HG02588 (cell line): ENCODE measurements around the gene RMDN3.

ENCODE experiments used
- ATAC-seq: cut with Tn5 transposase; IDR thresholded peaks from one replicate; pipeline ENCODE4 v1.9.1; 2021; ENCODE audit warnings: mild to moderate bottlenecking, moderate library complexity; ENCODE audit not compliant: unreplicated experiment

The RMDN3 gene

DNA sequence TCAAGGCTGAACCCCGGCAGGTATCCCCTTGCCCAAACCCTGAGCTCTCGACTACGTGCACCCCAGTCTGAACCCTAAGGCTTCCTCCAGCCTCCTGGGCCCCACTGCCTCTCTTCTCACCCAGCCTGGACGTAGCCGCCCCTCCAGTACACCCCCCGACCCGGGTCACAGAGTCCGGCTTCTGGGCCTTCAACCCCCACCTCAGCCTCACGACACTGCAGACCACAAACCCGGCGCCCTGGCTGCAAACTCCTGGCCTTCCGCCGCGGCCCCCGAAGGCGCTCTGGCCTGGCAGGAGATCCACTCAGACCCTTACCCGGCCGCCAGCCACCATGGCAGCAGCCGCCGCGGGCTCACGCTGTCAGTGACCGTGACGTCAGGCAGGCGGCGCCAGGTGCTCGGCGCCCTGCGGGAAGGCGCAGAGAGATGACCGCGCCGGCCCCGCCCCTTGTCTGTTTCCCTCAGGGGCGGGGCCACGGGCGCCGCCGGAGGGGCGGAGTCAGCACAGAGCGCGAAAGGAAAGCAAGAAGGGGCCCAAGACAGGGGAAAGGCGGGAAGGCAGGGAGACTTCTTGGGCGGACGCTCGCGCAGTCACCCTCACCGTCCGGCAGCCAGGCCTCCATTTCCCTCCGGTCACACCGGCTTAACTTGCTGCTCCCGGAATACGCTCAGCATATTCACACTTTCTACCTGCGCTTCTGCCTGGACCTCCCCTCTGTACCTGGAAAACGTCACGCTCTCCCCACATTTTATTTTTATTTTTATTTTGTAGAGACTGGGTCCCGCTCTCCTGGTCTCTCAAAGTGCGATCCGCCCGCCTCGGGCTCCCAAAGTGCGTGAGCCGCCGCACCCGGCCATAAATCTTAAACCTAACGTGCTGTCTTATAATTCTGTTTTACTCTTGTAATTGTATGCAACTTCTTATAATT is at the start of gene RMDN3:
Gene RMDN3 (minus strand): TSS at position 372 of the 929 bp plus-strand sequence. CDS start 471 bp downstream, outside the sequence.
- ATAC-seq: peak; percentile 76

GRCh38 chr15:40803688-40804087 is 48.6 kb upstream of the RMDN3 start:
- ATAC-seq: no peak

DNA sequence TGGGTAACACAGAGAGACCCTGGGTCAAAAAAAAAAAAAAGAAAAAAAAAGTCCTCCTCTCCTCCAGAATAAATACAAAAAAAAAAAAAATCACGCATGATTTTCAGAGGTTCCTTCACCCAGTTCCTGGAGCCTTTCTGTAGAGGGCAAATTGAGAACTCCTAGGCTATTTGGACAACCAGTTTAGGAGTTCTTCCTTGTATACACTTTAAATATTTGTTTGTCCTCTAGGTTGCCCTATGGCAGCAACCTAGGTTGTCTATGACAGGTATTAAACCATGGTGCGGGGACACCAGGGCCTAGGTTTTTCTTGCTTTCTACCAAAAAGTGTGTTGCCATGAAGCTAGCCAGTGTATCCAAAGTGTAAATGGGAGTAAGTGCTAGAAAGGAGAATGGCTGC is 48.0 kb upstream of the RMDN3 start:
- ATAC-seq: no peak

- ATAC-seq: no peak
Observed at GRCh38 chr15:40799523-40799922, 44.5 kb upstream of the RMDN3 start.

DNA sequence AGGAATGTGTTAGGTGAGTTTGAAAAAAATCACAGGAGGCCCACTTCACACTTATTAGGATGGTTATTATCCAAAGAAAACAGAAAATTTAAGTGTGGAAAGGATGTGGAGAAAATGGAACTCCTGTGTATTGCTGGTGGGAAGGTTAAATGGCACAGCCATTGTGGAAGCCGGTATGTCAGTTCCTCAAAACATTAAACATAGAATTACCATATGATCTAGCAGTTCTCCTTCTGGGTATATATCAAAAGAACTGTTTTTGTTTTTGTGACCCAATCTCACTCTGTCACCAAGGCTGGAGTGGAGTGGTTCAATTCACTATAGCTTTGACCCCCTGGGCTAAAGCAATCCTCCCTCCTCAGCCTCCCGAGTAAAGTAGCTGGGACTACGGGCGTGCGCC is 41.5 kb upstream of the RMDN3 start:
- no peak for ATAC-seq

GRCh38 chr15:40796041-40796440 is 41.0 kb upstream of the RMDN3 start:
- no peak for ATAC-seq

GRCh38 chr15:40793216-40793989 is 38.3 kb upstream of the RMDN3 start:
- no peak for ATAC-seq

- ATAC-seq: no peak
Observed at GRCh38 chr15:40792394-40792793, 37.3 kb upstream of the RMDN3 start.

DNA sequence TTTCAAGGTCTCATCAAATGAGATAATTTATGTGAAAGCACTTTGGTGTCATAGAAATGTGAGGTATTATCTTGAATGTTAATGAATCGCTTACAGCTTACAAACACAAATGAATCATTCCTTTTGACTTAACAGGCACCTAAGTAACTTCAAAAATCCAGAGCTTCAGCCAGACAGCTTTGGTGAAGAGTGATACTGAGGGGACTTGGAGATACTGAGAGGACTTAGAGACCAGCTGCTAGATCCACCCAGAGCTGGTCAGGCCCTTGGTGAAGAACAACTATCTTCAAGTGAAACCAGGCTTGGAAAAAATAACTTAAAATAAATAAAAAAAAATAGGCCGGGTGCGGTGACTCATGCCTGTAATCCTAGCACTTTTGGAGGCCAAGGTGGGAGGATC is 35.7 kb upstream of the RMDN3 start:
- no peak for ATAC-seq

DNA sequence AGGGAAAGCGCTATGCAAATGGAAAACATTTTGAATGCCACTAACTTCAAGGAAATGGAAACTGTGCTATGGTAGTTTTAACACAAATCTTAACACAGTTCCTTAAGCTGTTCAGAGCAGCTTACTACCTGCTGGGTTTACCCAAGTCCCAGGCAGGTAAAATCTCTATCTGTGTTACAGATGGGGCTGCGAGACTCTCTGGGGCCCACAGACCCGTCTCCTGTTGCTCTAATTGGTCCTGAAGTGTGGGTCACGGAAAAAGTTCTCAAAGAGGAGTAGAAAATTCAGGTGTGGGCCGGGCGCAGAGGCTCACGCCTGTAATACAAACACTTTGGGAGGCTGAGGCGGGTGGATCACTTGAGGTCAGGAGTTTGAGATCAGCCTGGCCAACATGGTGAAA is 34.9 kb upstream of the RMDN3 start:
- ATAC-seq: no peak

GRCh38 chr15:40789119-40789518 is 34.1 kb upstream of the RMDN3 start:
- no peak for ATAC-seq

- no peak for ATAC-seq
Observed at GRCh38 chr15:40787991-40788390, 32.9 kb upstream of the RMDN3 start.

- no peak for ATAC-seq
Observed at GRCh38 chr15:40787344-40787841, 32.3 kb upstream of the RMDN3 start.

GRCh38 chr15:40785814-40786213 is 30.8 kb upstream of the RMDN3 start:
- no peak for ATAC-seq

DNA sequence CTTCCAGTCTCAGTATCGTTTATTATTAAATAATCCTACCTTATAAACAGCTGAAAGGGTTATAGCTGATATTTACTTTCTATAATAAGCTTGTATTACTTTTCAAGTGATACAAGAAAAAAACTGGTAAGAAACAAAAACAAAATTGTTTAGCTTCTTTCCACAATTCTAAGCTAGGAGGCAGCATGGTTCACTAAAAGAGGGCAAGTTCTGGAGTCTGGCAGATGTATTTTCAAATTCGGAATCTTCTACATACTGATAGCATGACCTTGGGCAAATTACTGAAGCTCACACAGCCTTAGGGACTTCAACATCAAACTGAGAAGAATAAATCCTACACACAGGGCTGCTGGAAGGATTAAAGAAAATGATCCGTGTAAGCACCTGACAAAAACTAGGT is 30.1 kb upstream of the RMDN3 start:
- ATAC-seq: no peak

DNA sequence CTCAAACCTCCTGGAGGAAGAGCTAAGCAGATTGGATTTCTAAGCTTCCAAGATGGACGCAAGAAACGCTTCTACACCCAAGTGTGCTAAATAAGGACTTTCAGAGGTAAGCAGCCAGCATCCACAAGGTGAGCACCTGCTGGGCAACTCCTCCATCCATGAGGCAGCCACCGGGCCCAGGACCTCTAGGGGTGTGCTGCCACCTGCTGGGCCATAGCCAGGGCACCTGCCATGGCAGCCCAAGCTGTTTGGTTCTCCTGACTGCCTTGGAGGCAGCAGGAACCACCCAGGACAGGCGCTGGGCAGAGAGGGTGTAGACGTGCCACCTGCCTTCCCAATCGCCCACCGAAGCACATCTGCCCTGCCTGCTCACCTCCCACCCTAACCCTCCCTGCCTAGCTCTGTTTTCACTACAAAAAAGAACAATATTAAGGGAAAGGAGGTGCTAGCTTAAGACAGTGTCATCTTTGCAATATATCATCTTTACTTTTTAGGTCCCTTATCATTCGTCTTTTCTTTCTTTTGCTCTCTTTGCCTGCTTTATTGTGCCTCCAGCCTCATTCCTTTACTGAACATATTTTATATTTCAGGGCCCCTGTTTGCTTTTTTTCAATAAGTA is 27.7 kb upstream of the RMDN3 start:
- ATAC-seq: no peak

DNA sequence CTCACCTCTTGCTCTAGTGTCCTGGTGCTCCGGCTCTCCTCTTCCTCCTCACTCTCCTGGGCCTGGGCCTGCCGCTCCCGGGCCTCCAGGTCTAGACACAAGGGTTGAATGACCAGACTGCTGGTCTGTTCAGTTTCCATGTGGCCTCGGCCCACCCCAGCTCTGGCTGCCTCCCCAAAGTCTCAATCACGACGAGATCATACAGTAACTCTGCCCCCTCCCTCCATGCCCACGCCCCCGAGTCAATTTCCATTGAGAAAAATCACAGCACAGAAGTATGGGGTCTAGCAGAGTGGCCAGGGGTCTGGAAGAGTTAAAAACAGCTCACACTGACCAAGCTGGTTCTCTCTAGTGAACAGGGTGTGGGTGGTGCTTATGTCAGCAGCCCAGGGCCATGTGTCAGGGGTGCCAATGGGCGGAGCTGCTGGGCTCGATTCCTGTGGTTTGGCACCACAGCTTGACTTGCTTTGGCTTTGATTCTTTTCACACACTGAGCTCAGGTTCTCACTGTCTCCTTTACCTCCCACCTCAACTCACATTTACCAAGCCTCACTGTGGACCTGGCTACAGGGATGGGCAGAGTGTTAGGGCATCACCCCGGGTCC is 21.6 kb upstream of the RMDN3 start:
- no peak for ATAC-seq

DNA sequence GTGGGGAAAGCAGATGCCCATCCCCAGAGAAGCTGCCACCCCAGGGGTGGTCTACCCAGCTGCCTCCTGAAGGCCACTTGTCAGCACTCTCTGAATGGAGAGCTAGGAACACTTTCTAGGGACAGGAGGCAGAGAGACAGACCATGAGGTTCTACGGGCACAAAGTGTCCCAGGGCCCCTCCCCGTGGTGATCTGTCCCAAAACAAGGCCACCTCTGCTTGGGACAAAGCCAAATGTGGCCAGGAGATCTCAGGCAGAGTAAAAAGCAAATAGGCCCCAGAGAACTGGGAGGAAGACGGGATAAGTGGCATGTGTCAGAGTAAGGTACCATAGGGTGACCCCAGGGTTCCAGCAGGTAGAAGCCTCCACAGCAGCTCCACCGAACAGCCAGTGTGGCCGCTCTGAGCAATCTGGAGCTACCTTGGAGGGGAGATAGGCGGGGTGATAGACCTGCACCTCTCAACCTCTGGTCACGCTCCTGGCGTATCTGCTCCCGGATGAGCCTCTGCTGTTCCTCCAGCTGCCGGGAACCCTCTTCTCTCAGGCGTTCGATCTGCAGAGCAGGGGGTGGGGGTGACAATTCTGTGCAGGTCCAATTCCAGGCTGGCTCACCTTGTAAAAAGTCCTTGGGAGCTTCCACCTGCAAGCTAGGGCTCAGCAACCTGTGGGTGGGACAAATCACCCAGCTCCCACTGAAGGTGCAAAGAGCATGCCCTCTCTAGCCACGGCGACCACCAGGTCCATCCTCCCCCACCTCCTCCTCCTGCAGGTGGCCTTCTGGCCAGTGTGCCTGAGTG is 20.9 kb upstream of the RMDN3 start:
- ATAC-seq: no peak

DNA sequence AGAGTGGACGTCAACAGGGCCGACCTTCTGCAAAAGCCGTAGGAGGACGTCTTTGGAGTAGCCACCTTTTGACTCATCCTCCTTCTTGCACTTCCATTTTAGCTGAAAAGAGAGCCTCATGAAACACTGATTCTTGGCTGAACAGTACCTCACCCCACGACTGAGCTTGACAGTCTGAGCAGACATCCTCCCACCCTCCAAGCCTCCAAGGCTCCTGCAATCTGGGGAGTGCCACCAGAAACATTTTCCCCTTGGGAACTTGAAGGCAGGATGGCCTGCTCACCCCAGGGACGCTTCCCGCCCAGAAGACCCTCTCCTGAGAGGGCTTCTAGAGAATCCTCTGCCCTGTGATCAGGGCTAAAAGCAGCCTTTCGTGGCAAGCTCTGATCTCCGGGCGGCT is 20.0 kb upstream of the RMDN3 start:
- no peak for ATAC-seq

GRCh38 chr15:40773902-40774301 is 18.8 kb upstream of the RMDN3 start:
- ATAC-seq: no peak
